DOHH2 (cell line): Measurements from ENCODE around the gene GDF7.

Source experiments
- H3F3A ChIP-seq: fragments of 200-600 bp; sonication (generic), shearing (Covaris generic); 2 replicates; pipeline ENCODE4 v1.6.0; 2016; ENCODE audit warnings: antibody characterized with exemption, mild to moderate bottlenecking; ENCODE audit not compliant: control insufficient read depth, insufficient read depth
- H3K27ac ChIP-seq: fragments of 200-600 bp; sonication (generic); 2 replicates; pipeline ENCODE4 v1.5.1; 2014; ENCODE audit warnings: low read depth, mild to moderate bottlenecking, low read length, moderate library complexity
- H3K27me3 ChIP-seq: fragments of 200-600 bp; sonication (generic); 2 replicates; pipeline ENCODE4 v1.6.1; 2014; ENCODE audit warnings: mild to moderate bottlenecking, low read length, mixed read lengths; ENCODE audit not compliant: control insufficient read depth
- H3K36me3 ChIP-seq: fragments of 200-600 bp; sonication (generic); 2 replicates; pipeline ENCODE4 v1.6.1; 2014; ENCODE audit warnings: mild to moderate bottlenecking, low read length, moderate library complexity, mixed read lengths; ENCODE audit not compliant: control insufficient read depth
- H3K4me1 ChIP-seq: fragments of 200-600 bp; sonication (generic); 2 replicates; pipeline ENCODE4 v1.6.1; 2014; ENCODE audit warnings: mild to moderate bottlenecking, low read length, mixed read lengths; ENCODE audit not compliant: control insufficient read depth
- H3K4me2 ChIP-seq: fragments of 200-600 bp; sonication (generic); 2 replicates; pipeline ENCODE4 v1.6.0; 2014; ENCODE audit warnings: mild to moderate bottlenecking, low read length, moderate library complexity
- H3K4me3 ChIP-seq: fragments of 200-600 bp; sonication (generic); 2 replicates; pipeline ENCODE4 v1.5.1; 2014; ENCODE audit warnings: mild to moderate bottlenecking, low read length, mixed read lengths
- H3K79me2 ChIP-seq: fragments of 200-600 bp; sonication (generic); 2 replicates; pipeline ENCODE4 v1.6.1; 2014; ENCODE audit warnings: mild to moderate bottlenecking, low read length, mixed read lengths; ENCODE audit not compliant: control insufficient read depth
- H3K9me2 ChIP-seq: fragments of 200-600 bp; sonication (generic); replicated peaks from 2 replicates; pipeline ENCODE4 v1.6.1; 2014; ENCODE audit warnings: mild to moderate bottlenecking, low read length, mixed read lengths; ENCODE audit not compliant: control insufficient read depth
- H3K9me3 ChIP-seq: fragments of 200-600 bp; sonication (generic); 2 replicates; pipeline ENCODE4 v1.6.1; 2014; ENCODE audit warnings: antibody characterized with exemption, low read length, mixed read lengths; ENCODE audit not compliant: control insufficient read depth, insufficient read depth
- H4K20me1 ChIP-seq: fragments of 200-600 bp; sonication (generic); 2 replicates; pipeline ENCODE4 v1.6.0; 2014; ENCODE audit warnings: low read depth, mild to moderate bottlenecking, antibody characterized with exemption, low read length, moderate library complexity; ENCODE audit not compliant: control insufficient read depth, insufficient read depth
- EZH2phosphoT487 ChIP-seq: fragments of 200-600 bp; sonication (generic); IDR thresholded peaks from 2 replicates; pipeline ENCODE4 v1.6.1; 2017; ENCODE audit warnings: borderline replicate concordance, mild to moderate bottlenecking, antibody characterized with exemption, low read length, moderate library complexity, mixed read lengths
- TF ChIP-seq, protein P1 (sequence below): fragments of 200-600 bp; sonication (generic); IDR thresholded peaks from one replicate; pipeline ENCODE4 v1.5.1; 2014; ENCODE audit warnings: antibody characterized with exemption, mild to moderate bottlenecking, low read depth, low read length; ENCODE audit not compliant: poor library complexity, severe bottlenecking

The GDF7 gene

DNA sequence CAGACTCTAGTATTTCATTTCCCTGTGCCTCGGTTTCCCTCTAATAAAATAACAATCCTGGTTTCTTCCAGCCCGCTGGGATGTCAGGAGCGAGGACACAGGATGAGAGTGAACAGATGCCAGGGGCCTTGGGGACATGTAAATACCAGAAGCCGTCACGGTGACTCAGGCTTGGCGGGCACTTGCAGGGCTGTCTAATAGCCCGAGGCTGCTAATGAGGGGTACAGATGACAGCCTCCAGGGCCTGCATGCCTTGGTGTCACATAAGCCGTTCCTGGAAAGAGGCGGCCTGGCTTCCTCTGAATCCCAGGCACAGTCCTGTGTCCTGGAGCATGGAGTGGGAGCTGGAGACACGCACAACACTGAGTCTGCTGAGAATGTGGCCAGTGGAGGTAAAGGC lies 44.2 kb upstream of the GDF7 start:
- Histone ChIP-seq H3K4me2 (no peak overlapping the region), H3K79me2 (no peaks in the 10 kb centered on the region), H3F3A (no peaks in the 10 kb centered on the region), H3K4me1 (no peaks in the 10 kb centered on the region), H3K9me3 (no peaks in the 10 kb centered on the region), H3K9me2 (no peaks in the 10 kb centered on the region), H3K27me3 (no peaks in the 10 kb centered on the region), H3K27ac (no peak overlapping the region), H3K4me3 (no peak overlapping the region), H3K36me3 (no peaks in the 10 kb centered on the region), H4K20me1 (no peaks in the 10 kb centered on the region)
- TF ChIP-seq, protein P1, sequence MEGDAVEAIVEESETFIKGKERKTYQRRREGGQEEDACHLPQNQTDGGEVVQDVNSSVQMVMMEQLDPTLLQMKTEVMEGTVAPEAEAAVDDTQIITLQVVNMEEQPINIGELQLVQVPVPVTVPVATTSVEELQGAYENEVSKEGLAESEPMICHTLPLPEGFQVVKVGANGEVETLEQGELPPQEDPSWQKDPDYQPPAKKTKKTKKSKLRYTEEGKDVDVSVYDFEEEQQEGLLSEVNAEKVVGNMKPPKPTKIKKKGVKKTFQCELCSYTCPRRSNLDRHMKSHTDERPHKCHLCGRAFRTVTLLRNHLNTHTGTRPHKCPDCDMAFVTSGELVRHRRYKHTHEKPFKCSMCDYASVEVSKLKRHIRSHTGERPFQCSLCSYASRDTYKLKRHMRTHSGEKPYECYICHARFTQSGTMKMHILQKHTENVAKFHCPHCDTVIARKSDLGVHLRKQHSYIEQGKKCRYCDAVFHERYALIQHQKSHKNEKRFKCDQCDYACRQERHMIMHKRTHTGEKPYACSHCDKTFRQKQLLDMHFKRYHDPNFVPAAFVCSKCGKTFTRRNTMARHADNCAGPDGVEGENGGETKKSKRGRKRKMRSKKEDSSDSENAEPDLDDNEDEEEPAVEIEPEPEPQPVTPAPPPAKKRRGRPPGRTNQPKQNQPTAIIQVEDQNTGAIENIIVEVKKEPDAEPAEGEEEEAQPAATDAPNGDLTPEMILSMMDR: no peak
- no peak for TF ChIP-seq EZH2phosphoT487

DNA sequence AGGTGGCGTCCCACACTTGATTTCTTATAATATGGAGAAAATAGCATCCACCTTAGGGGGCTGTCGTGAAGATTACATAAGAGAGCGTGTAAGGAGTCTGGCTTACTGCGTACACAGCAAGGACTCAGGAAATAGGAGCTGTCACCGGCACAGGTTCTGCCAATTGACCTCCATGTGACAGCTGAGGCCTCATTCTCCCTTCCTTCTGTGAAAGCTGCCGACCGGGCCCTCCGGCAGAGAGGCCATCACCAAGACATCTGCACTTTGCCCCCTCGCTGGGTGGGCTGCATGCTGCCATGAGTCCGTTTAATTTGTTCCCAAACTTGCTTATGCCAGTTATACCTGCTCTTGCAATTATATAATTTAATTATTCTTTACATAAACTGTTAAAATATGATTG lies 43.7 kb upstream of the GDF7 start:
- Histone ChIP-seq H3K27ac (no peak overlapping the region), H3F3A (no peaks in the 10 kb centered on the region), H3K27me3 (no peaks in the 10 kb centered on the region), H3K4me1 (no peaks in the 10 kb centered on the region), H3K9me2 (no peaks in the 10 kb centered on the region), H4K20me1 (no peaks in the 10 kb centered on the region), H3K79me2 (no peaks in the 10 kb centered on the region), H3K4me2 (no peak overlapping the region), H3K4me3 (no peak overlapping the region), H3K36me3 (no peaks in the 10 kb centered on the region), H3K9me3 (no peaks in the 10 kb centered on the region)
- TF ChIP-seq, protein P1: no peak
- TF ChIP-seq EZH2phosphoT487: no peak

DNA sequence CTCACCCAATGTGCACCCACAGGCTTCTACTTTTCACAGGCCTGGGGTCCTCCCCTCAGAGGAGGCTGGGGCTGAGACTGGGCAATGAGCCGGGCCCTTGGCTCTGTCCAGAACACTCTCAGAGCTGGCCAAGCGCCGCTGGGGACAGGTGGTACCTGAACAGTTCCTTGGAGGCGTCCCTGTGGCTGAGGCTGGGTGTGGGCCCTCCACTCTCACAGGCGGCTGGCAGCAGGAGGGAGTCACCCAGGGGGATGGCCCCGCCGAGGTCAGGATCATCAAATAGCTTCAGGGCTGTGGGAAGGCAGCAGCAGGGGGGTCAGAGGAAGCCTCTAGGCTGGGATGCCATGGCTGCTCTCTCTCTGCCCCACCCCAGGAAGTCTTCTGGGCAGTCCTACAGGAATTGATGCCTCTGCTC lies 43.2 kb upstream of the GDF7 start:
- H3K4me3 ChIP-seq: no peak overlapping the region
- H3K9me2 ChIP-seq: no peaks in the 10 kb centered on the region
- H4K20me1 ChIP-seq: no peaks in the 10 kb centered on the region
- TF ChIP-seq, protein P1: no peak
- TF ChIP-seq EZH2phosphoT487: no peak
- no peaks in the 10 kb centered on the region for H3K9me3 ChIP-seq
- no peaks in the 10 kb centered on the region for H3K27me3 ChIP-seq
- H3K36me3 ChIP-seq: no peaks in the 10 kb centered on the region
- no peaks in the 10 kb centered on the region for H3F3A ChIP-seq
- H3K4me1 ChIP-seq: no peaks in the 10 kb centered on the region
- H3K27ac ChIP-seq: no peak overlapping the region
- H3K4me2 ChIP-seq: no peak overlapping the region
- no peaks in the 10 kb centered on the region for H3K79me2 ChIP-seq
